Neural progenitor cell (in vitro differentiated cells): Measurements from ENCODE around the gene PRKCE.

Experiments
- EZH2 ChIP-seq: fragments of 200-600 bp; sonication (generic); IDR thresholded peaks from 2 replicates; pipeline ENCODE4 v1.6.1; 2017; ENCODE audit warnings: antibody characterized with exemption, mild to moderate bottlenecking, moderate library complexity
- TF ChIP-seq, protein P1 (sequence below): fragments of 200-600 bp; sonication (generic); IDR thresholded peaks from 2 replicates; pipeline ENCODE4 v1.5.1; 2017; ENCODE audit warnings: antibody characterized with exemption, mild to moderate bottlenecking

DNA sequence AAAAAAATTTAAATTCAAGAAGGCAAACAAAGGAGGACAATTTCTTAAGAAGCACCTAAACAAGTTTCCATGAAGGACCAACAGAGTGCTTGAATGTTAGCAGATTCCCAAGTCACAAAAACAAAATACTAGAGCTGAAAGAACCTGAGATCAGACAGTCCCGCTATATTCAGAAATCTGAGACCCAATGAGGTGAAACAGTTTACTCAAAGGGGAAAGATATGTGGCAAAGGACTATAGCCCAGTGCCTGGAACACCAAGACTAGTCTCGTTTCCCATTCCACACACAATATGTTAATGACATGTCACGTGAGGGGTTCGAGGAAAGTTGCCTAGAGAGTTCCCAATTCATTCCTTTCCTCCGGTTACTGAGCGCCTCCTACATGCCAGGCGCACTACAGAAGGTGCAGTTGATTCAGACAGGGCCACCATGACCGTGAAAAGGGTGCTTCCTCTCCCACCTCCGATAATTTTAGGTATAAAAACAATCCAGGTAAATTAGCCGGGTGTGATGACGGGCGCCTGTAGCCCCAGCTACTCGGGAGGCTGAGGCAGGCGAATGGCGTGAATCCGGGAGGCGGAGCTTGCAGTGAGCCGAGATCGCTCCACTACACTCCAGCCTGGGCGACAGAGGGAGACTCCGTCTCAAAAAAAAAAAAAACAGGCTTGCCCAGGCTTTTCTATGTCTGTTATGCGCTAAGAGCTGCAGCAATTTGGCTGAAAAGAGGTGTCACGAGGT, 41.0 kb upstream of the PRKCE start:
- TF ChIP-seq, protein P1, sequence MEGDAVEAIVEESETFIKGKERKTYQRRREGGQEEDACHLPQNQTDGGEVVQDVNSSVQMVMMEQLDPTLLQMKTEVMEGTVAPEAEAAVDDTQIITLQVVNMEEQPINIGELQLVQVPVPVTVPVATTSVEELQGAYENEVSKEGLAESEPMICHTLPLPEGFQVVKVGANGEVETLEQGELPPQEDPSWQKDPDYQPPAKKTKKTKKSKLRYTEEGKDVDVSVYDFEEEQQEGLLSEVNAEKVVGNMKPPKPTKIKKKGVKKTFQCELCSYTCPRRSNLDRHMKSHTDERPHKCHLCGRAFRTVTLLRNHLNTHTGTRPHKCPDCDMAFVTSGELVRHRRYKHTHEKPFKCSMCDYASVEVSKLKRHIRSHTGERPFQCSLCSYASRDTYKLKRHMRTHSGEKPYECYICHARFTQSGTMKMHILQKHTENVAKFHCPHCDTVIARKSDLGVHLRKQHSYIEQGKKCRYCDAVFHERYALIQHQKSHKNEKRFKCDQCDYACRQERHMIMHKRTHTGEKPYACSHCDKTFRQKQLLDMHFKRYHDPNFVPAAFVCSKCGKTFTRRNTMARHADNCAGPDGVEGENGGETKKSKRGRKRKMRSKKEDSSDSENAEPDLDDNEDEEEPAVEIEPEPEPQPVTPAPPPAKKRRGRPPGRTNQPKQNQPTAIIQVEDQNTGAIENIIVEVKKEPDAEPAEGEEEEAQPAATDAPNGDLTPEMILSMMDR = peak; percentile 41
- no peak for TF ChIP-seq EZH2
